GM19455 (cell line): ENCODE measurements around the gene ABHD15.

Source experiments
- ATAC-seq: cut with Tn5 transposase; IDR thresholded peaks from one replicate; pipeline ENCODE4 v1.9.1; 2021; ENCODE audit not compliant: unreplicated experiment

ABHD15 gene

GRCh38 chr17:29595107-29595942 lies 28.5 kb upstream of the ABHD15 start:
- ATAC-seq: no peak

GRCh38 chr17:29594519-29595090 lies 27.8 kb upstream of the ABHD15 start:
- no peak for ATAC-seq

DNA sequence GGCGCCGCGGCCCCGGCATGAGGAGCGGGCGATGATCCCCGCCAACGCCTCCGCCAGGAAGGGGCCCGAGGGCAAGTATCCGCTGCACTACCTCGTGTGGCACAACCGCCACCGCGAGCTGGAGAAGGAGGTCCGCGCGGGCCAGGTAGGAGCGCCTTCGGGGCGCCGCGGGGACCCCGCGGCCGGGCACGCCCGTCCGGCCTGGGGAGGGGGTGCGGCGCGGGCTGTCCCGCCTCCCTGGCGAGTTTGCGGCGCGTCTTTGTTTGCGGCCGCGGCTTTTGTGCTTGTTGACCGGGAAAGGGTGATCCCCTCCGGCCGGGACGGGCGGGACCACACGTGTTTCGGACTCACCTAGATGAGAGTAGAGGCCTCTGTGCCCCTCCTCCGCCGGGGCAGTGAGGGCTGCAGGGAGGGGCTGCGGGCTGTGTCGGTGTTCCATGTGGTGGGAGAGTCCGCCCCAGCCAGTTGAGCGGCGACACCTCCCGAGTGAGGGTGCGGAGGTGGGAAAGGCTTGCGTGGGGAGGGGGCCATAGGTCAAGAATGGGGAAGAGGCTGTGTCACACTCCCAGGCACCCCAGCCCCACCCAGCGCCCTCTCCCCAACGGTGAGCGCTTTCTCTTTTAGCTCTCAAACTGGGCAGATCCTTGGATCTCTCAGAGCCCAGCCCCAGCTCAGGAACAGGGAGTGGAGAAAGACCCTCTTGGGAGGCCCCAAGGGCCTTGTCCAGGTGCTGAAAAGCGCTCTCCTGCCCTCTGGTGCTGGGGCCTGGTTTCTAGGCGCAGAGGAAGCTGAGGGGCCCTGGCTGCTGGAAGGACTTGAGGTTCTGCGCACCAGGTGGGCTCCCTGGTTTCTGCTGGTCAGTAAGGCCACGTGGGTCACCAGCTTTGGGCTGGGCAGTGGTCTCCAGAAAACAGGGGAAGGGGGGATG lies 27.0 kb upstream of the ABHD15 start:
- ATAC-seq: no peak

GRCh38 chr17:29592850-29593551 lies 26.2 kb upstream of the ABHD15 start, which contains the start of gene ANKRD13B:
TSS of gene ANKRD13B (plus strand) at chr17:29593132. CDS start at chr17:29593622, 490 bp downstream.
- no peak for ATAC-seq

DNA sequence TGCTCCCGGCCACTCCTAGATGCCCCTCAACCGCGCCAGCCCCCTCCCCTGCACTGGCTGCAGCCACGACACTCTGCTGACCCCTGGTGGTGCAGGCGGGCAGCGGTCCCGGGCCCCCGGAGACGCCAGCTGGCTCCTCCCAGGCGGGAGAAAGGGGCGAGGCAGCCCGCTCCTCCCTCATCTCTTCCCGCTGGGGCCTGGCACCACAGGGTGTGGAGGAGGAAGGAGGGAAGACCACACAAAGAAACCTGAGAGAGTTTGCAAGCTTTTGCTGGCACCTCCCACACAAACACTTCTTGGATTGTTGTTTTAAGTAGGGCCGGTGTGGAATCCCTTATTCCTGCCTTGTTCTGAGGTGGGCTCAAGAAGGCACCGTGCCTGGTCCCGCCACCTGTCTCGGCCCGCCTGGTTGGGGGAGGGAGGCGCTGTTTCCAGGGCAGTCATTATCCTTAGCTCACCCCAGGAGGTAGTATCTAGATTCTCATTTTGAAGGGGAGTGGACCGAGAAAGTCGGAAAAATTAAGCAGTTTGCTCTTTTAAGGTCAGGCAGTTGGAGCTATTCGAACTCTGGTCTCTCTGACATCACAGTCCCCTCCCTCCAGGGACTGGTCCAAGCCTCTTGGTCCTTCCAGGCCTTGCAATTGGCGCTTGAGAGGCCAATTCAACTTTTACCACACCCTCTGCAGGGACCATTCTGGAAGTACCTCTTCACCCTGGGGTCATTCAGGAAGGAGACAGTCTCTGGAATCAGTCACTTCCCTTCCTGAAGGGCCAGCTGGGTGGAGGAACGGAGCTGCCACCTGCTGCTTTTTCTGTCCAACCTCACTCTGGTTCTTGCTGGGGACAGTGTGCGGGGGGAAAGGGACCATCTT lies 25.1 kb upstream of the ABHD15 start:
- no peak for ATAC-seq

GRCh38 chr17:29591146-29591736 lies 24.4 kb upstream of the ABHD15 start:
- no peak for ATAC-seq

DNA sequence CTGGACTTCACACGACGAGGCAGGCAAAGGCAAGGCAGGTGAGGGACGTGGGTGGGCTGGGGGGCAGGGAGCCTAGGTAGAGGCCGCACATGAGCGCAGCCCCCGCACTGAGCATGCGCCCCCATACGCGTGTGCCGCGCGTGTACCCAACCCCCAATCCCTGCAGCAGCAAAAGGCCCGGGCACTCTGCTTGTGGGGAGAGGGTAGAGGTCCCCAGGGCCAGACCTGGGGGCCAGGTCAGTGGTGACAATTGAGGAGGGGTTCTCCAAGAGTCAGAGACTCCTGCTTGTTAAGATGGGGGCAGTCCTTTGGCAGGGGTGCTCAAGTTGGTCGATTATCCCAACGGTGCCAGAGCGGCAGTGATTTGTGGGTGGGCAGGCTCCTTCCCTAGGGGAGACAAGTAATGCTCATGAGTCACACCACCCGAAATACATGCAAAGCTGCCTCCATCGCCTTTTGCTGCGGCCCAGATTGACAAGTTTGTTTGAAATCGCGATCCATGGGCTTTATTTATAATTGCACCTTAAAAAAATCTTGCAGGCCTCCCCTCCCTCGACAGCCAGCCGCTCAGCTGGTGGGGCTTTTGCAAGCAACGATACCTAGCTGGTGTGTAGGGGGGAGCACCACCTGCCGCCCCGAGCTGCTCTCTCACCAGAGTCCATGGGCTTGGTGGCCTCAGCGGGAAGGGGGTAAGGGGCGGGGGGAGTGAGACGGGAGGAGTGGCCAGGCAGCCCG lies 23.7 kb upstream of the ABHD15 start:
- no peak for ATAC-seq

- ATAC-seq: no peak
Observed at GRCh38 chr17:29589524-29590410, 22.9 kb upstream of the ABHD15 start, which contains the start of gene GIT1. TSS of gene GIT1 (minus strand) at chr17:29589648. CDS start at chr17:29589378, 270 bp downstream.

DNA sequence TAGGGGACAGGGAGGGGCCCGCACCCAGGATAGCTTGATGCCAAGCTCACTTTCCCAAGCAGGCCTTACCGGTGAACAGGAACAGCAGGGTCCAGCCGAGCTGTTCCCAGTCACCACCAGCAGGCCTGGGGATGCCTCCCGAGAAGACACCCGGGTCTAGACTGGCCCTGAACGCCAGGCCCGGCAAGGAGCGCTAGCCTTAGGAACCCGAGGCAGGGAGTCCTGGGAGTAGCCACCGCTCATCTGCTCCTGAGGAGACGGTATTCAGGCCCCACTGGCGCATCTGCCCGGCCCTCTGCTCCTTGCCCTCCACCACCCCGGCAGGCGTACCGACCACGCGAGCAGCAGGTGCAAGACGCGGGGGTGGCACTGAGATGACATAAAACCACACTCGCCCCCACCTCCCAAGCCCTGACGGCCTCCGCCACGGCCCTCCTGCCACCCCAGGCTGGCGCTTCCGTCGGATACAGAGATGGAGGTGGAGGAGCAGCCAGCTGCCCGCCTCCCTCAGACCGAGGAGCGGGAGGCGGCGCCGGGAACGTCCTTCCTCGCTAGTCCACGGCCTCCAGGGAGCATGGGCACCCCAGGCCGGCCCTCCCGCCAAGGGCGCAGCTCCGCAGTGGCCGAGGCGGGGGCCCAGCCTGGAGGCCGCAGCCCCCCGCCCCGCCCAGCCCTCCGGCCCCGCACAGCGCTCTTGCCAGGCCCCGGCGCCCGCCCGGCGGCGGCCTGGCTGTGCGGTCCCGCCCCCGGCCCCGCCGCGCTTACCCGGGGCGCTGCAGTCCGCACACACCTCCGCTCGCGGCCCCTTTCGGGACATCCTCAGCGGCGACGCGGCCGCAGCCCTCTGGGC lies 21.9 kb upstream of the ABHD15 start:
- no peak for ATAC-seq

DNA sequence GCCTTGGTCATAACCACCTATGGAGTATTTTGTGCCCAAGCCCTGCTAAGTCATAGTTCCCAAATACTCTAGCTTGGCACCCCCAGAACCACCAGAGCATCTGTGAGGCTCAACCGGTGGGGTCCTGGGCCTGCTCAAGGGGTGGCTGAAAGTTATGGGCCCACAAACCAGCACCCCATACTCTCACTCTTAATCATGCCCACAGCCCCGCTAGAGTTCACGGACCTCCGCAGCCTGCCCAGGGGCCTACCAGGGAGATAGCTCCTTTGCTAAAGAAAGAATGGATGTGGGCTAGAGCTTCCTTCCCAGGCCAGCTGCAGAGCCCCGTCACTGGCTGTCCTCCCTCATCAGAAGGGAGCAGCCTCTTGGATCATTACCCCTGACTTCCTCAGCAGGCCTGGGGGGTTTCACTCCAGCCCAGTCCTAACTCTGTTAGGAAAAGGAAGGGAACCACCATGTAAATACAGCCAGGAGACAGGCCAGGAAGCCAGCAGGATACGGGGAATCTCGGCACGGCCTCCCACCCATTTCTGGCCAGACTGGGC lies 21.3 kb upstream of the ABHD15 start:
- ATAC-seq: no peak

DNA sequence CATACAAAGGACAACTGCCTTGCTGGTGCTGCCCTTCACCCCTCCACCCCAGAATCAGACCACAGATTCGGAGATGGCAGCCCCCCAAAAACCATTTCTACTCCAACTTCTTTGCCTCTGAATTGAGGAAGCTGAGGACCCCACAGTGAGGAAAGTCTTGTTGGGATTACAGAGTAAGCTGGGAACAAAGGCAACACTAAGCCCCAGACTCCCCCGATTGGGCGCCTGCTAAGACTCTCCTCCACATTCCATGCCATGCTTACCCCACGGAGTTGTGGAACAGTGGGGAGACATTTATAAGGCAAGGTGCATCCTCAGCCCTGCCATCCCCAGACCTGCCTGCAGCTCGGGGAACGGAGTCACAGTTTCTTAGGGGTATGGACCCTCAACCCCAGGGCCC lies 20.8 kb upstream of the ABHD15 start:
- ATAC-seq: no peak

DNA sequence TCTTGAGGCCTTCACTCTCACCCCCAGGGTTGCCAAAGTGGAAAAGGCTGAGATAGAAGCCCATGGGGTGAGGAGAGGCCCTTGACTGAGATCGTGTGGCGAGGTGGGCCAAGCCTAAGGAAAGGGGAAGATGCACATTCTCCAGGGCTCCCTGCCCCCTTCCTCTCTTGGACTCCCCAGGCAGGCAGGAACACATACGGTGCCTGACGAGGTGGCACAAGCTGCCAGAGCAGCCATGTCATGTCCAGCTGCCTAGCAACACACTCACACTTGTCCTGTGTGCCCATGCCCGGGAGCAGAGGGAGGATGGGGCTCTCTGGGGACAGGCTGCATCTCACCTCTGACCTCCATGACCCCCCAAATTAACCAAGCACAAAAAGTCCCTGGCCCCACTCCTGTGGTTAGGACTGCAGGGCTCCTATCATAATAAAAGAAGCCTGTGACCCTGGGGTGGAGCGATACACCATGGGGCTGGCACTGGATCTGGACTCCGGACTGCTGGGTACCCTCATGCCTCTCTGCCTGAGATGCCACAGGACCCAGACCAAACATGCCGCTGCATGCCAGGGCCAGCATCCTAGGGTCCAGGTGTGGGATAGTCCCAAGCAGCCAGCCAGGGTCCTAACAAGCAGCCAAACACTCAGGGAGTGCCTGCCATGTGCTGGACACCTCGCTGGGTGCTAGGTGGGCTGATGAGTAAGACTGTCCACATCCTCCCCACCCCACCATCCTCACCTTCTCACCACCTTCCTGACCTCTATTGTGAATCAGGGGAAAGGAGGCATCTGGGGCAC lies 20.0 kb upstream of the ABHD15 start:
- no peak for ATAC-seq

GRCh38 chr17:29585080-29585751 lies 18.4 kb upstream of the ABHD15 start:
- ATAC-seq: no peak

DNA sequence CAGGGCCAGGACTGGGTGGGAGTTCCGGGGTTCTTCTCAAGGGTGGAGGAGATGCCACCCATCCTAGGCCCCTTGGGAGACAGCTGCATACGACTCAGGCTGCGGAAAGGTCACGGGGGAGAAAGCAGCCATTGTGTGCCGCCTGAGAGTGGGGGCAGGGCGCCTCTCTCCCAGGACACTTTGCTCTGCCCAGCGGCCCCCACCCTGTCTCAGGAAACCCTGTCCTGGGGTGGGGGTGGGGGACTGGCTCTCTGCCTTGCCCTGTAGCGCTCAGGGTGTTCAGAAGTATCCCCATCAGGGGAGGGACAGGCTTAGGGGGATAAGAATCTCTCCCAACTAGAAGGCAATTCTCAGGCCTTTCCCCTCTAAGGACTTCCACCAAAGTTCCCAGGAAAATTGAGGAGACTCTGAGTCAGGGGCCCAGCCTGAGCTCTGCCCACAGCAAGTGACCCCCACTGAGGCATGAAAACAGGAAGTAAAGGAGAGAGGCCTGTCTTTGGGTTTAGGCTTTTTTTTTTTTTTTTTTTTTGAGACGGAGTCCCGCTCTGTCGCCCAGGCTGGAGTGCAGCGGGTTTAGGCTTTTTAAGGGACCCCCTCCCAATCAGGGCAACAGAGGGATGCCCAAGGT lies 17.7 kb upstream of the ABHD15 start:
- ATAC-seq: no peak
